Measurements from ENCODE around the gene RFNG. TPM values are rescaled to one million over a fixed set of nuclear protein-coding genes. Genes with fewer than 3 reads are reported as not detected.

The RFNG gene
- total and polyA plus RNA-seq, 2 of the 4 experiments (the other 2 are of a cell fraction) = 6.8 to 47.3 TPM

- ATAC-seq (ENCODE audit: low read depth) (no peak), DNase-seq (no peak)
- in situ Hi-C loops (cut with MboI; ENCODE audit: low sequenced_read_pairs) (no loop called here), intact Hi-C loops (cut with micrococcal nuclease) (no loop called here), dilution Hi-C loops (cut with HindIII; ENCODE audit: low sequenced_read_pairs, unreplicated experiment) (no loop called here)
- CTCF ChIA-PET = no interaction called here
- Histone ChIP-seq H3K23ac (ENCODE audit: low read depth, low read length) (no peak overlapping the region), H3K36me3 (ENCODE audit: control insufficient read depth, insufficient read depth, low read length) (peaks cover 10% of the 10 kb centered on the region; the same call in 1 of the 2 replicates), H2AK5ac (ENCODE audit: low read depth, low read length) (no peak overlapping the region), H3K9me3 (ENCODE audit: control insufficient read depth, insufficient read depth, low read length) (no peaks in the 10 kb centered on the region), H4K8ac (ENCODE audit: low read depth in 2 of 2, low read length in 2 of 2) (no peak overlapping the region), H3K79me1 (ENCODE audit: low read depth in 1 of 2, low read length in 2 of 2) (0 out of 4 replicates have a peak, but pooled peaks cover 0 to 3% of the 10 kb centered on the region in 2 experiments), H3K18ac (ENCODE audit: low read depth, low read length) (no peak overlapping the region), H3K4me1 (ENCODE audit: control insufficient read depth, insufficient read depth, low read length) (no peaks in the 10 kb centered on the region), H3K4me3 (ENCODE audit: insufficient read depth, low read depth, low read length) (no peak overlapping the region), H4K20me1 (ENCODE audit: insufficient read depth, low read length) (no peaks in the 10 kb centered on the region; the same call in 1 of the 2 replicates), H3K14ac (replicated peaks; ENCODE audit: low read depth, low read length) (no peak overlapping the region), H3K4me2 (ENCODE audit: low read depth, low read length) (no peak overlapping the region), H2BK120ac (ENCODE audit: low read depth, low read length) (no peak overlapping the region), H3K9me1 (ENCODE audit: insufficient read depth, low read length) (no peaks in the 10 kb centered on the region), H3K9ac (ENCODE audit: low read depth, low read length) (no peak overlapping the region), H3K56ac (ENCODE audit: extremely low read depth, insufficient read depth, low read length) (no peak overlapping the region), H2BK15ac (ENCODE audit: low read depth, low read length) (no peak overlapping the region), H3K27me3 (ENCODE audit: control insufficient read depth, insufficient read depth, low read length) (no peaks in the 10 kb centered on the region), H3K27ac (ENCODE audit: insufficient read depth, low read length) (no peak overlapping the region), H3K4ac (ENCODE audit: low read depth, low read length) (no peak overlapping the region), H4K91ac (ENCODE audit: insufficient read depth, low read depth, low read length) (no peak overlapping the region), H2BK20ac (ENCODE audit: low read depth, low read length) (no peak overlapping the region), H2BK5ac (ENCODE audit: low read depth, low read length, poor library complexity, severe bottlenecking) (no peak overlapping the region), H4K5ac (ENCODE audit: low read depth, low read length) (no peak overlapping the region), H2AFZ (replicated peaks; ENCODE audit: low read length, poor library complexity) (no peak overlapping the region), H2AK9ac (replicated peaks; ENCODE audit: low read depth, low read length, poor library complexity) (no peak overlapping the region)
- 66% methylated on average over 7 of the region's 23 CpGs; no CpG with 5 or more reads in 1 of the 2 experiments for WGBS, 2 experiments (ENCODE audit: extremely low coverage in 2 of 2, insufficient read length in 1 of 2)
- TF ChIP-seq MAZ (IDR thresholded peaks at IDR 0.05; ENCODE audit: borderline replicate concordance, low read depth, low read length) (no peak), NFE2L2 (IDR thresholded peaks at IDR 0.05; ENCODE audit: low read depth, low read length) (no peak), FOS (IDR thresholded peaks at IDR 0.05; ENCODE audit: low read depth, low read length) (no peak), CHD1 (IDR thresholded peaks at IDR 0.05; ENCODE audit: low read depth, low read length) (no peak), MXI1 (IDR thresholded peaks at IDR 0.05; ENCODE audit: borderline replicate concordance, low read depth, low read length) (no peak), RAD21 (IDR thresholded peaks at IDR 0.05; ENCODE audit: low read length) (no peak), POLR2A (IDR thresholded peaks at IDR 0.05; ENCODE audit: low read depth, low read length) (no peak), ELK1 (IDR thresholded peaks at IDR 0.05; ENCODE audit: borderline replicate concordance, low read depth, low read length) (no peak), CEBPB (IDR thresholded peaks at IDR 0.05; ENCODE audit: low read depth, low read length) (no peak), CTCF (conservative IDR thresholded peaks at IDR 0.05; ENCODE audit: low read depth, low read length) (no peak), BHLHE40 (IDR thresholded peaks at IDR 0.05; ENCODE audit: low read depth, low read length) (no peak), USF2 (IDR thresholded peaks at IDR 0.05; ENCODE audit: low read depth, low read length) (no peak), SMC3 (IDR thresholded peaks at IDR 0.05; ENCODE audit: low read depth, low read length) (no peak), RFX5 (IDR thresholded peaks at IDR 0.05; ENCODE audit: low read depth, low read length) (no peak), MAFK (IDR thresholded peaks at IDR 0.05; ENCODE audit: low read depth, low read length) (no peak)
- POLR2A ChIA-PET (ENCODE audit: unreplicated experiment) = no interaction called here
- BruUV-seq (replicated peaks) = no TSS peak
Measured at GRCh38 chr17:82014432-82014831, 37.2 kb downstream of the RFNG start.
